Neuron (in vitro differentiated cells): Measurements from ENCODE around the gene MEGF8.
"Not testable (repeated sequence)": the region's sequence is repeated elsewhere in the genome, so short reads cannot be mapped to it uniquely, and the experiment has no call there.

Experiments used
- H2AFZ ChIP-seq: one replicate; pipeline ENCODE4 v1.6.1; 2013; ENCODE audit warnings: low read depth, mild to moderate bottlenecking, inconsistent platforms, low read length, moderate library complexity
- H3K27me3 ChIP-seq: one replicate; pipeline ENCODE4 v1.6.1; 2013; ENCODE audit warnings: low read length; ENCODE audit not compliant: insufficient read depth
- H3K36me3 ChIP-seq: one replicate; pipeline ENCODE4 v1.6.1; 2013; ENCODE audit warnings: low read length; ENCODE audit not compliant: insufficient read depth
- H3K4me1 ChIP-seq: one replicate; pipeline ENCODE4 v1.6.1; 2013; ENCODE audit warnings: low read length; ENCODE audit not compliant: insufficient read depth
- H3K4me3 ChIP-seq: 2 replicates; pipeline ENCODE4 v1.5.1; 2013; ENCODE audit warnings: mild to moderate bottlenecking, low read length, moderate library complexity
- H3K9me3 ChIP-seq: one replicate; pipeline ENCODE4 v1.6.1; 2013; ENCODE audit warnings: low read length

The MEGF8 gene

DNA sequence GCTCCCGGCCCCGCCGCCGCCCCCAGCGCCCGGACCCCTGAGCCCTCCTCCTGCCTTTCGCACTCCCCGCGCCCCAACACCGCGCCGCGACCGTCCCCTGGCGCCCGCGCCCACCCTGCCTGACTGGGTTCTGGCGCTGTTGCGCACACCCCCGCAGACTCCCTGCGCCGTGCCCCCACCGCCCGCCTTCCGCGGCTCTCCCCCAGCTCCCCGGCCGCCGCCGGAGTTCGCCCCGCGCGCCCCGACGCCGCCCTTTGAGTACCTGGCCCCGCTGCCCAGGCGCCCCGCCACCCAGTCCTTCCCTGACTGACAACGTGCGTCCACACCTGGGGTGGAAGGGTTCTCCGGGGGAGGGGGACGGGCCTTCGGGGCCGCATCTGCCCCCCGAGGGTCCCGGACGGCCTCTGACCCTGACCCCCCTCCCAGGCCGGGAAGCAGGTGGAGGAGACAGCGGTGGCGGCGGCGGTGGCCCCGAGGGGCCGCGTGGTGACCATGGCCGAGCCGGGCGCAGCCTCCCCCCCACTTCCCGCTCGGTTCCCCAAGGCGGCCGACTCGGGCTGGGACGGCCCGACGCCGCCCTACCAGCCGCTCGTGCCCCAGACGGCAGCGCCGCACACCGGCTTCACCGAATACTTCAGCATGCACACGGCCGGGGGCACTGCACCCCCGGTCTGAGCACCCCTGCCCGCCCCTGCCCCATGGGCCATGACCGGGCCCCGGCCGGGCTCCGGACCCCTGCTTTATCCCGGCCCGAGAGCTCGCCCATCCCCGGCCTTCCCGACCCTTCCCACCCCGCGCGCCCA, 1.4 kb upstream of the MEGF8 start:
- Histone ChIP-seq H3K4me3 (no peak overlapping the region), H2AFZ (no peak overlapping the region), H3K36me3 (no peaks in the 10 kb centered on the region), H3K9me3 (no peaks in the 10 kb centered on the region), H3K4me1 (peaks cover 16% of the 10 kb centered on the region), H3K27me3 (no peaks in the 10 kb centered on the region)

DNA sequence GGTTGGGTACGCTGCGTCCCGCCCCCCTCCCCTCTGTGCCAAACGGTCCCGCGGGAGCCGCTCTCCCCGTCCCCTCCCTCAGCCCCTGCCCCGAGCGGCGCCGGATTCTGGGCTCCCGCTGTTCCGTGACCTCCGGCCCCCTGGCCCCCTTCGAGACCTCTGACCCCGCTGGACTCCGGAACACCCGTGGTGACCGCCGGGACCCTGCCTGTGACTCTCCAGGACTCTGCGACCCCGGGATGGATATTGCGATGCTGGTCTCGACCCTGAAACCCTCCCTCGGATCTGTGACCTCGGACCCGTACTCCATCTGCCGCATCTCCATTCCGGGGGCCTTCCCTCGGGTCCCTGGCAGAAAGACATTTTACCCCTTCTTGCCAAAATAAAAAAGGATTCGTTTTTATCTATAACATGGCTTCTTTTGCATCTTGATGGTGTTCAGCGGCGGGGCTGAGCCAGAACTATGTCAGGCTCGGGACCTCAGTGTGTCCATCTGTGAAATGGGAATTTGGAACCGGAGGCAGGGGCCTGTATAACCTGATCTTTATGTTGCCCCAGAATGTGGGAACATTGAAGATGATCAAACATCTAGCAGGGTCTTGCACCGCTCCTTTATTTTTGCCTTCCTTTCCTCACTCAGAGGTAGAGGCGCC, 654 bp upstream of the MEGF8 start:
- Histone ChIP-seq H3K36me3 (no peaks in the 10 kb centered on the region), H2AFZ (peak overlapping the region; percentile 29)

GRCh38 chr19:42325896-42326771, 699 bp downstream of the MEGF8 start:
- Histone ChIP-seq H2AFZ (peak overlapping the region; percentile 11), H3K36me3 (no peaks in the 10 kb centered on the region), H3K27me3 (no peaks in the 10 kb centered on the region), H3K4me3 (peak overlapping the region; percentile 80), H3K9me3 (no peaks in the 10 kb centered on the region), H3K4me1 (peaks cover 16% of the 10 kb centered on the region)

More for the DNA sequence above, 654 bp upstream of the MEGF8 start:
- H3K9me3 ChIP-seq = no peaks in the 10 kb centered on the region
- no peaks in the 10 kb centered on the region for H3K27me3 ChIP-seq
- peaks cover 16% of the 10 kb centered on the region for H3K4me1 ChIP-seq
- H3K4me3 ChIP-seq = no peak overlapping the region

DNA sequence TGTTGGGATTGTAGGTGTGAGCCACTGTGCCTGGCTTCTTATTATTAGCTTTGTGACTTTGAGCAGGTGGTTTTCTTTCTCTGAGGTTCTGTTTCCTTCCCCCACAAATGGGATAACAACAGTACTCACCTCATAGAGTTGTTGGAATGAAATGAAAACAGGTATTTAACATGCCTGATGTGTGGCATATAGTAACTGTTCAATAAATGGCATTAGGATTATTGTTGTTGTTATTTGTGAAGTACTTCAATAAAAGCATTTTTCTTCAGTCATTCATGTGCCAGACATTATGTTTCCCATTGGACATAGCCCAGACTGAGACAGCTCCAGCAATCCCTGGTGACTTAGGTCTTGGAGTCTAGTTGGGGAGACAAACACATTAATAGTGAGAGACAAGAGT, 1.5 kb downstream of the MEGF8 start:
- H3K36me3 ChIP-seq = no peaks in the 10 kb centered on the region

GRCh38 chr19:42327381-42327780, 1.9 kb downstream of the MEGF8 start:
- peaks cover 16% of the 10 kb centered on the region for H3K4me1 ChIP-seq
- H3K4me3 ChIP-seq = peak overlapping the region; percentile 80
- no peak overlapping the region for H2AFZ ChIP-seq
- H3K9me3 ChIP-seq = no peaks in the 10 kb centered on the region
- no peaks in the 10 kb centered on the region for H3K27me3 ChIP-seq
- no peaks in the 10 kb centered on the region for H3K36me3 ChIP-seq

More for the DNA sequence above, 1.5 kb downstream of the MEGF8 start:
- Histone ChIP-seq H3K27me3 (no peaks in the 10 kb centered on the region), H3K4me1 (peaks cover 16% of the 10 kb centered on the region), H3K4me3 (peak overlapping the region; percentile 80), H3K9me3 (no peaks in the 10 kb centered on the region), H2AFZ (no peak overlapping the region)

GRCh38 chr19:42328106-42328505, 2.7 kb downstream of the MEGF8 start:
- H3K9me3 ChIP-seq = no peaks in the 10 kb centered on the region
- H2AFZ ChIP-seq = no peak overlapping the region
- peaks cover 16% of the 10 kb centered on the region for H3K4me1 ChIP-seq
- H3K4me3 ChIP-seq = no peak overlapping the region
- H3K36me3 ChIP-seq = peaks cover under 1% of the 10 kb centered on the region
- H3K27me3 ChIP-seq = no peaks in the 10 kb centered on the region

- no peak overlapping the region for H3K4me3 ChIP-seq
- H2AFZ ChIP-seq = no peak overlapping the region
- peaks cover 16% of the 10 kb centered on the region for H3K4me1 ChIP-seq
- peaks cover 6% of the 10 kb centered on the region for H3K36me3 ChIP-seq
- no peaks in the 10 kb centered on the region for H3K27me3 ChIP-seq
- no peaks in the 10 kb centered on the region for H3K9me3 ChIP-seq
These were observed 3.4 kb downstream of the MEGF8 start for GRCh38 chr19:42328854-42329253.

GRCh38 chr19:42330241-42330711, 4.8 kb downstream of the MEGF8 start:
- Histone ChIP-seq H3K27me3 (no peaks in the 10 kb centered on the region), H3K9me3 (no peaks in the 10 kb centered on the region), H3K36me3 (peaks cover 13% of the 10 kb centered on the region), H3K4me3 (no peak overlapping the region), H3K4me1 (peaks cover 19% of the 10 kb centered on the region), H2AFZ (no peak overlapping the region)

- Histone ChIP-seq H3K36me3 (peaks cover 23% of the 10 kb centered on the region), H3K4me1 (peaks cover 19% of the 10 kb centered on the region)
- not testable (repeated sequence) for H3K4me3 ChIP-seq, H3K9me3 ChIP-seq, H3K27me3 ChIP-seq, H2AFZ ChIP-seq
These were observed 5.9 kb downstream of the MEGF8 start for GRCh38 chr19:42331333-42331732.

- Histone ChIP-seq H2AFZ (no peak overlapping the region), H3K36me3 (peaks cover 30% of the 10 kb centered on the region), H3K4me1 (peaks cover 11% of the 10 kb centered on the region), H3K9me3 (no peaks in the 10 kb centered on the region), H3K4me3 (no peak overlapping the region), H3K27me3 (no peaks in the 10 kb centered on the region)
These were observed 6.6 kb downstream of the MEGF8 start for GRCh38 chr19:42332059-42332458.

- Histone ChIP-seq H2AFZ (no peak overlapping the region), H3K4me1 (peaks cover 6% of the 10 kb centered on the region)
These were observed 7.6 kb downstream of the MEGF8 start for GRCh38 chr19:42333018-42333417.

DNA sequence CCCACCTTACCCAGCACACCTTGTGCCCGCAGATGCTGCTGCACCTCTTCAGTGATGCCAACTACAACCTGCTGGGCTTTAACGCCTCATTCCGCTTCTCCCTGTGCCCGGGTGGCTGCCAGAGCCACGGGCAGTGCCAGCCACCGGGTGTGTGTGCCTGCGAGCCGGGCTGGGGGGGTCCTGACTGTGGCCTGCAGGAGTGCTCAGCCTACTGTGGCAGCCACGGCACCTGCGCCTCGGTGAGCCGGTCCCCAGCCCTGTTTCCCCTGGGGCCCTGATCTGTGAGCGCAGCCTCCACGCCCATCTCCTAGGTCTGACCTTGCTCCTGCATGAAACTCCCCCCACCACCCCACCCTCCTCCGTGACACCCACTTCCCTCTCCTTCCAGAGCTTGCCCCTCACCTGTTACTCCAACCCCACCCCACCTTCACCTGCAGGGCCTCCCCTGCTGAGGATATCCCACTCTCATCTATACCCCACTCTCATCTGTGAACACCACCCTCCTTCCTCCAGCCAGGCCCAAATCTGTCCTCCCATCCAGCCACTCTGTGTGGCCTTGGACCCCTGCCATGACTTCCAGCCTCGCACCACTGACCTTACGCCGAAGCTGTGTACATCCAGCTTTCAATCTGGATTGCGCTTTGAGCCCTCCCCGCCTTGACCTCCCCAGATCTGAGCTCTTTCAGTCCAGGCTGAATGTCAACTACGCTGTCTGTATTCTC, 8.7 kb downstream of the MEGF8 start:
- Histone ChIP-seq H3K4me3 (no peak overlapping the region), H3K36me3 (peaks cover 39% of the 10 kb centered on the region), H3K4me1 (peaks cover 3% of the 10 kb centered on the region), H2AFZ (no peak overlapping the region), H3K9me3 (no peaks in the 10 kb centered on the region), H3K27me3 (no peaks in the 10 kb centered on the region)

More at GRCh38 chr19:42333018-42333417, 7.6 kb downstream of the MEGF8 start:
- Histone ChIP-seq H3K27me3 (no peaks in the 10 kb centered on the region), H3K9me3 (no peaks in the 10 kb centered on the region), H3K4me3 (no peak overlapping the region), H3K36me3 (peaks cover 35% of the 10 kb centered on the region)
